CD4-positive, CD25-positive, alpha-beta regulatory T cell (primary cell): ENCODE data around the gene CAPZB. TPM values are rescaled to one million over a fixed set of nuclear protein-coding genes. Genes with fewer than 3 reads are reported as not detected.

Experiments used
- ATAC-seq, 2 donors: fragments of 150-1000 bp; cut with Tn5 transposase; one replicate each; pipeline ENCODE4 v1.10.0; 2021; ENCODE audit warnings: low read depth in 2 of 2, moderate number of reproducible peaks in 2 of 2, moderate library complexity in 1 of 2
- DNase-seq, 3 donors: peaks; one replicate each; pipeline versions ENCODE4 v3.0.0 to v3.0.0-alpha.2; 2012 to 2022; ENCODE audit warnings: mixed read lengths in 1 of 3
- H3K27ac ChIP-seq: one replicate; pipeline ENCODE4 v1.7.0; 2013; ENCODE audit warnings: mild to moderate bottlenecking, low read length; ENCODE audit not compliant: insufficient read depth, poor library complexity, severe bottlenecking
- H3K27me3 ChIP-seq: one replicate; pipeline ENCODE4 v1.7.0; 2013; ENCODE audit warnings: low read length; ENCODE audit not compliant: control insufficient read depth, insufficient read depth
- H3K36me3 ChIP-seq: one replicate; pipeline ENCODE4 v1.7.0; 2013; ENCODE audit warnings: mild to moderate bottlenecking, low read length, moderate library complexity; ENCODE audit not compliant: control insufficient read depth, insufficient read depth
- H3K4me1 ChIP-seq: 2 replicates; pipeline ENCODE4 v1.7.0; 2013; ENCODE audit warnings: mild to moderate bottlenecking, low read length; ENCODE audit not compliant: insufficient read depth, control insufficient read depth, poor library complexity, severe bottlenecking
- H3K4me3 ChIP-seq: one replicate; pipeline ENCODE4 v1.7.0; 2013; ENCODE audit warnings: low read depth, mild to moderate bottlenecking, low read length, moderate library complexity
- H3K9me3 ChIP-seq, 2 experiments: 1 replicate in 1 of 2; 2 replicates in 1 of 2; pipeline ENCODE4 v1.7.0; 2013; ENCODE audit warnings: low read length in 2 of 2, mild to moderate bottlenecking in 1 of 2, moderate library complexity in 1 of 2; ENCODE audit not compliant: control insufficient read depth in 2 of 2
- H3K27ac Mint-ChIP-seq, 3 donors: one replicate each; pipeline ENCODE4 v1.8.0; 2020 to 2022; ENCODE audit warnings: mild to moderate bottlenecking in 3 of 3, mixed read lengths in 3 of 3, moderate library complexity in 2 of 3
- H3K27me3 Mint-ChIP-seq: one replicate; pipeline ENCODE4 v1.8.0; 2022; ENCODE audit warnings: mild to moderate bottlenecking, mixed read lengths
- H3K36me3 Mint-ChIP-seq: one replicate; pipeline ENCODE4 v1.8.0; 2020; ENCODE audit warnings: mixed read lengths
- H3K4me1 Mint-ChIP-seq, 4 donors: one replicate each; pipeline ENCODE4 v1.8.0; 2020 to 2022; ENCODE audit warnings: mixed read lengths in 4 of 4, mild to moderate bottlenecking in 1 of 4
- H3K4me3 Mint-ChIP-seq, 4 donors: one replicate each; pipeline ENCODE4 v1.8.0; 2020 to 2022; ENCODE audit warnings: mild to moderate bottlenecking in 4 of 4, mixed read lengths in 4 of 4, moderate library complexity in 3 of 4
- H3K9me3 Mint-ChIP-seq, 7 donors: one replicate each; pipeline ENCODE4 v1.8.0; 2020 to 2022; ENCODE audit warnings: mixed read lengths in 7 of 7, mild to moderate bottlenecking in 3 of 7, moderate library complexity in 2 of 7
- polyA plus RNA-seq, 4 donors: library from polyadenylated mRNA; unstranded; fragments of 300-500 nt; fragmentation: Illumina TruSeq; gene quantifications; one replicate each; pipeline ENCODE4 v1.2.3, GENCODE V29; 2021
- total RNA-seq: library from RNA; stranded (reverse); gene quantifications from one replicate; pipeline ENCODE4 v1.2.3, GENCODE V29; 2022

CAPZB gene
- total and polyA plus RNA-seq, 5 donors from 2014 or later = 372 to 588 (median 462) TPM

DNA sequence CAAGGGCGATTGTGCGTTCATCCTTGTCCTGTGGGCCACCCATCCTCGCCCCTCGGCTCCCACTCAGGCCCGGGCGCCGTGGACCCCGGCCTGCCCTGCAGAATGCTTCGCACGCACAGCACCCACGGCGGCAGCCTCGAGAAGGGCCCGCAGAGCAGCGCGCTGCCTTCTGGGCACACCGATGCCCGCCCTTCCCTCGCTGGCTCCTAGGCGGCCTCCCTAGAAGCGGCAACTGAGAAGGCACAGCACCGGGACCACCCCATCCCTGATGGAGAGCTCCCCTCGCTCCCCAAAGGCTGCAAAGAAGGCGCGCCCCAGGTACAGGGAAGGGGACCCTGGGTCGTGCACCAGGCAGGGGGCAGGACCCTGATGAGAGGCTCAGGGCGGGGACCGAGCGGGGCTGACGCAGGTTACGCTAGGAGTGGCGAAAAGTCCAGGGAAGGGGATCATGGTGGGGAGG lies 971 bp downstream of the CAPZB start:
- no peak for ATAC-seq

DNA sequence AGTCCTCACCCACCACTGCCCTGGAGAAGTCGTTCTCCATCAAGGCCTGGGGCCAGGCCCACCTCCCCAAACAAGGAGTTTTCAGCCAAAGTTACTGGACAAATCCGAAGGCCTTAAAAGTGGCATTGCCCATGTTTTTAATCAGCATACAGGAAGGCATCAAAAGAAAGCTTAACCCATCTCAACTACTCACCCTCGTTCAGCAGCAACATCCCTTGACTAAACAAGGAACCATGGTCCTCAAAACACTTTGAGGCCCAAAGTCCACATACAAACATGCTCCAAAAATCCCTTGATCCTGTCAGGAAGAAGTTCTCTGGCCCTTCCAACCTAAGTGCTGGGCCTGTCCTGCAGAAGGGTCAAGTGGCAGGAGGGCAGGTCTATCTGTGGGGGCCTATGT lies 1.6 kb downstream of the CAPZB start:
- Histone ChIP-seq H3K4me3 (peak overlapping the region; percentile 84), H3K4me1 (peaks cover 79% of the 10 kb centered on the region), H3K27me3 (no peaks in the 10 kb centered on the region), H3K27ac (peak overlapping the region; percentile 92), H3K36me3 (peaks cover 18% of the 10 kb centered on the region), H3K9me3 (no peaks in the 10 kb centered on the region)
- Mint-ChIP-seq H3K27ac (peak overlapping the region; percentile 94 to 97 (median 95)), H3K9me3 (no peaks in the 10 kb centered on the region), H3K4me1 (peaks cover 12 to 80% (median 60%) of the 10 kb centered on the region in 4 donors), H3K4me3 (peak overlapping the region; percentile 93 to 96 (median 96)), H3K36me3 (peaks cover 21% of the 10 kb centered on the region), H3K27me3 (no peaks in the 10 kb centered on the region)
- DNase-seq = no peak
- ATAC-seq = no peak

More for the DNA sequence above, 971 bp downstream of the CAPZB start:
- Histone ChIP-seq H3K9me3 (no peaks in the 10 kb centered on the region), H3K36me3 (peaks cover 18% of the 10 kb centered on the region), H3K4me1 (peaks cover 73% of the 10 kb centered on the region), H3K27me3 (no peaks in the 10 kb centered on the region), H3K4me3 (peak overlapping the region; percentile 84), H3K27ac (peak overlapping the region; percentile 92)
- H3K27ac Mint-ChIP-seq = peak overlapping the region; percentile 94 to 97 (median 95)
- peak in 2 of 3 donors; percentile 15 to 46 for DNase-seq
- peaks cover 12 to 75% (median 58%) of the 10 kb centered on the region in 4 donors for H3K4me1 Mint-ChIP-seq
- no peaks in the 10 kb centered on the region for H3K27me3 Mint-ChIP-seq
- H3K4me3 Mint-ChIP-seq = peak overlapping the region; percentile 93 to 96 (median 96)
- H3K9me3 Mint-ChIP-seq = no peaks in the 10 kb centered on the region
- peaks cover 20% of the 10 kb centered on the region for H3K36me3 Mint-ChIP-seq

DNA sequence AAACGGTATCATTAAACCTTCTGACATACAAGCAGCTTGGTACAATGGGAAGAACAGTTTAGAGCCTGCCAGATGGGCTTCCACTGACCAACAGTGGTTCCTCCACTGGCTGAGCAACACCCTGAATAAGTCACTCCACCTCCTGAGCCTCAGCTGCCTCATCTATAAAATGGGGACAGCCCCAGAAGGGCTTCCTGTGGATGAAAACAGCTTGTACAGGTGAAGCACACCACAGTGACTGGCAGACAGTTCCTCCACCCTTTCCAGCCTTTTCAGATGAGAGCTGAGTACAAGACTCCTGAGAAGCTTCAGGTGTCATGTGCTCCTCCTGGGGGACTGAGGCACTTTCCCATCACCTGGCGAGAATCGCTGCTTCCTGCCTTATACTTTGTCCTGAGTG lies 2.1 kb downstream of the CAPZB start:
- no peaks in the 10 kb centered on the region for H3K9me3 Mint-ChIP-seq
- Histone ChIP-seq H3K9me3 (no peaks in the 10 kb centered on the region), H3K4me1 (peaks cover 84% of the 10 kb centered on the region), H3K27ac (peak overlapping the region; percentile 92), H3K36me3 (peaks cover 18% of the 10 kb centered on the region), H3K4me3 (peak overlapping the region; percentile 84), H3K27me3 (no peaks in the 10 kb centered on the region)
- peaks cover 24% of the 10 kb centered on the region for H3K36me3 Mint-ChIP-seq
- peak in 1 of 2 donors; percentile 6 for ATAC-seq
- H3K27me3 Mint-ChIP-seq = no peaks in the 10 kb centered on the region
- H3K4me3 Mint-ChIP-seq = peak overlapping the region; percentile 93 to 96 (median 96)
- H3K4me1 Mint-ChIP-seq = peaks cover 12 to 80% (median 61%) of the 10 kb centered on the region in 4 donors
- DNase-seq = peak in 2 of 3 donors; percentile 18 to 74
- peak overlapping the region; percentile 94 to 97 (median 95) for H3K27ac Mint-ChIP-seq

DNA sequence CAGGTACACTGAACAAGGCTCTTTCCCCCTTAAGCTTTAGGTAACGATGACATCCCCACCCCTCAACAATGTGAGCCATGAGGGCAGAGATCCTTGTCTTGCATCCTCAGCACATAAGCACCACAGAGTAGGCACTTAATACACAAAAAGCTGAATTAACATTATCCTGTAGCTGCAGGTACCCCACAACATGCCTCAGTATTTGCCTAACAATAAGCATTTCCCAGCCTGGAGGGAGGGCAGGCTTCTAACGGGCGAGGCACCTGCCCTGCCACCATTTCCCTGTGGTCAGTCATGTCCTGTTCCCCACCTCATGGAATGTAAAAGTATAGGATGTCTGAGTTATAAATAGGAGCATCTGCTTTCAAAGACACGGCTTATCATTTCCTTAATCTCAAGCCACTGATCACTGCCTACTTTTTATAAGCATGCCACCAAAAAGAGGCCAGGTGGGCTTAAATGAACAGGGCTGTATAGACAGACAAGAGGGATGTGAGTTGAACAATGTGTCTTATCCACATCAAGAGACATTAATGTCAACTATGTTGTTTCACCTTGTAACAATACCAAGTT lies 3.4 kb downstream of the CAPZB start:
- no peaks in the 10 kb centered on the region for H3K9me3 ChIP-seq
- no peaks in the 10 kb centered on the region for H3K9me3 Mint-ChIP-seq
- peaks cover 27% of the 10 kb centered on the region for H3K36me3 Mint-ChIP-seq
- H3K36me3 ChIP-seq = peaks cover 18% of the 10 kb centered on the region
- H3K27ac ChIP-seq = peak overlapping the region; percentile 92
- no peaks in the 10 kb centered on the region for H3K27me3 ChIP-seq
- peaks cover 87% of the 10 kb centered on the region for H3K4me1 ChIP-seq
- H3K4me1 Mint-ChIP-seq = peaks cover 16 to 82% (median 65%) of the 10 kb centered on the region in 4 donors
- H3K4me3 Mint-ChIP-seq = peak overlapping the region; percentile 43 to 96 (median 94)
- no peaks in the 10 kb centered on the region for H3K27me3 Mint-ChIP-seq
- H3K4me3 ChIP-seq = peak overlapping the region; percentile 84
- no peak for ATAC-seq
- H3K27ac Mint-ChIP-seq = peak overlapping the region; percentile 67 to 95 (median 94)
- DNase-seq = no peak

DNA sequence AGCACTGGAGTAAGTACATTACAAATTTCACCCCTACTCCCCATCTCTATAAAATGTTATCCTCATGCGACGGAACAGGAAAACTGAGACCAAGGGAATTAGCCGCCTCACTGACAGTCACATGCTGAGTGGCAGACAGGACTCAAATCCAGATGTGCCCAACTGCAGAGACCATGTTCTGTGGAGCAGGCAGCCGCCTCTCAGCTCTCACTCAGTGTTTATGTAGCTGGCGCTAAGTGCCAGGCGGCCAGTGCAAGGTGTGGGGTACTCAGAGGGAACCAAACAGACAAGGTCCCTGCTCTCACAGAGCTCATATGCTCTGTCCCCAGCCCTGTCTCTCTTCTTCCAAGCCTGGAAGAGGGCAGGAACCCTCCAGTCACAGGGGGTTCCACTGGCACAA lies 5.1 kb downstream of the CAPZB start:
- DNase-seq (no peak), ATAC-seq (no peak)
- H3K36me3 ChIP-seq = peaks cover 21% of the 10 kb centered on the region
- peak overlapping the region; percentile 75 to 95 (median 90) for H3K27ac Mint-ChIP-seq
- H3K4me1 Mint-ChIP-seq = peaks cover 21 to 88% (median 69%) of the 10 kb centered on the region in 4 donors
- peaks cover 27% of the 10 kb centered on the region for H3K36me3 Mint-ChIP-seq
- H3K4me3 ChIP-seq = no peak overlapping the region
- no peak overlapping the region for H3K27ac ChIP-seq
- H3K4me1 ChIP-seq = peaks cover 97% of the 10 kb centered on the region
- H3K27me3 Mint-ChIP-seq = no peaks in the 10 kb centered on the region
- H3K27me3 ChIP-seq = no peaks in the 10 kb centered on the region
- peak overlapping the region in 2 of 4 donors; percentile 11 to 50 for H3K4me3 Mint-ChIP-seq
- H3K9me3 ChIP-seq = no peaks in the 10 kb centered on the region
- no peaks in the 10 kb centered on the region for H3K9me3 Mint-ChIP-seq

DNA sequence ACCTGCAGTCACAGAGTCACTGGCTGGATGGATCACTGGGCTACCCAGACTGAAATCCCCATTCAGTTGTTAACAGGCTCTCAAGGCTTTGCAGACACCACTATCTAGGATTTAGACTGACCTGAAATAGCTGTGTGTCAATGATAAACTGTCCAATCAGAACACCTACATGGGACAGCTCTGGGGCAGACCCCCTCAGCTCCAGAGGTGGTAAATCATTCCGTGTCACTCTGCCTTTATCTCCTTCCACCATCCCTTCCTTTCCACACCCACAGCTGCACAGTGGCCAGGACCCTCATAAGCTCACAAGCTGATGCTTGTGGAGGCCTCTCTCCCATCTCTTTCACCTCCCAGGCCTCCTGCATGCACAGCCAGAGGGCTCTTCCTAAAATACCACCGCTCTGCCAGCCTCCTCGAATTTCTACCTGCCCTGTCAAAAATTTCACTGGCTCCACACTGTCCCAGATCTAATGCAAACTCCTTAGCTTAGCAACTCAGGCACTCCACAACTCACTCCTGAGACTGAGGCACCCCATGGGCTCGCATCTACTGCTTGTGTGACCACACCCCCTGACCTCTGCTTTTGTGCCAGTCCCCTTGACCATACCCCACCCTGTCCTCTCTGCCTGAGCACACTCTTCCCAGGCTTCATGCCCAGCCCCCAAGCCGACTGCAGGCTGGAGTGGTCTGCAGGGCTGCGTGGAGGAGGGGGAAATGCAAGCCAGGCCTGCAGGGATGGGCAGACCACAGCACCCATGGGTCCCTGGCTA lies 5.8 kb downstream of the CAPZB start:
- H3K27me3 Mint-ChIP-seq = no peaks in the 10 kb centered on the region
- H3K36me3 Mint-ChIP-seq = peaks cover 34% of the 10 kb centered on the region
- no peaks in the 10 kb centered on the region for H3K9me3 Mint-ChIP-seq
- H3K27ac Mint-ChIP-seq = peak overlapping the region; percentile 90 to 95 (median 94)
- ATAC-seq = no peak
- peak overlapping the region; percentile 11 to 90 (median 52) for H3K4me3 Mint-ChIP-seq
- H3K4me1 Mint-ChIP-seq = peaks cover 28 to 96% (median 75%) of the 10 kb centered on the region in 4 donors
- DNase-seq = no peak
- peaks cover 100% of the 10 kb centered on the region for H3K4me1 ChIP-seq
- H3K27ac ChIP-seq = no peak overlapping the region
- H3K27me3 ChIP-seq = no peaks in the 10 kb centered on the region
- no peaks in the 10 kb centered on the region for H3K9me3 ChIP-seq
- H3K4me3 ChIP-seq = peak overlapping the region; percentile 22
- peaks cover 21% of the 10 kb centered on the region for H3K36me3 ChIP-seq

DNA sequence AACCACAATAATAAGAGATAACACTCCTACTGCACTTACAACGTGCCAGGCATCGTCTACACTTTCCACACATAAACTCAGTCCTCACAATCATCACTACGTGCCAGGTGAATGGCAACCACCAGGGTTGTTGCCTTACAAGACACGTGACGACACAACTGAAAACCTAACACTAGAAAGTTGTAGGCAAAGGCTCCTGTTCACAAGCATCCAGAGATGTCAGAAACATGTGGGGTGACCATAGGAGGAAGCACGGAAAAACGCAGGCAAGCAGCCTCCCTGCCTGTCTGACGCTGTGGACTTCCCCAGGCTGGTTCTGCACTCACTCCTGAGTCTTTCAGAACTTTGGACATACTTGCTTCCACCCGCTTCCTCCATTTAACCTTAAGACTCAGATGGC lies 7.0 kb downstream of the CAPZB start:
- H3K27me3 ChIP-seq = no peaks in the 10 kb centered on the region
- Mint-ChIP-seq H3K27ac (peak overlapping the region; percentile 94 to 99 (median 95)), H3K9me3 (no peaks in the 10 kb centered on the region), H3K27me3 (no peaks in the 10 kb centered on the region), H3K4me3 (peak overlapping the region; percentile 85 to 94 (median 88)), H3K4me1 (peaks cover 33 to 100% (median 81%) of the 10 kb centered on the region in 4 donors), H3K36me3 (peaks cover 31% of the 10 kb centered on the region)
- H3K9me3 ChIP-seq = no peaks in the 10 kb centered on the region
- ATAC-seq = no peak
- H3K27ac ChIP-seq = peak overlapping the region; percentile 83
- DNase-seq = no peak
- H3K4me3 ChIP-seq = peak overlapping the region; percentile 78
- peaks cover 99% of the 10 kb centered on the region for H3K4me1 ChIP-seq
- peaks cover 23% of the 10 kb centered on the region for H3K36me3 ChIP-seq
